Subcutaneous abdominal adipose tissue (tissue), 5 donors: ENCODE data around the gene CLIC4.
"Not testable (repeated sequence)": the region's sequence is repeated elsewhere in the genome, so short reads cannot be mapped to it uniquely, and the experiment has no call there.

ENCODE experiments used
- H3K27ac ChIP-seq: one replicate; pipeline ENCODE4 v1.7.0; 2013; ENCODE audit warnings: low read depth, mild to moderate bottlenecking, inconsistent platforms, low read length, moderate library complexity
- H3K27me3 ChIP-seq, 5 donors: one replicate each; pipeline ENCODE4 v1.7.0; 2013; ENCODE audit warnings: low read length in 5 of 5, inconsistent platforms in 1 of 5; ENCODE audit not compliant: control insufficient read depth in 5 of 5, insufficient read depth in 4 of 5
- H3K36me3 ChIP-seq, 5 donors: one replicate each; pipeline ENCODE4 v1.7.0; 2013; ENCODE audit warnings: low read length in 5 of 5; ENCODE audit not compliant: control insufficient read depth in 5 of 5, insufficient read depth in 5 of 5
- H3K4me1 ChIP-seq, 5 donors: one replicate each; pipeline ENCODE4 v1.7.0; 2013; ENCODE audit warnings: low read length in 5 of 5, mild to moderate bottlenecking in 3 of 5, moderate library complexity in 1 of 5; ENCODE audit not compliant: control insufficient read depth in 5 of 5, insufficient read depth in 5 of 5
- H3K4me3 ChIP-seq, 5 donors: one replicate each; pipeline ENCODE4 v1.7.0; 2013; ENCODE audit warnings: low read length in 5 of 5, low read depth in 1 of 5
- H3K9ac ChIP-seq, 5 donors: one replicate each; pipeline ENCODE4 v1.7.0; 2013; ENCODE audit warnings: low read length in 5 of 5, mild to moderate bottlenecking in 4 of 5, moderate library complexity in 3 of 5
- H3K9me3 ChIP-seq, 5 donors: one replicate each; pipeline ENCODE4 v1.7.0; 2013; ENCODE audit warnings: low read length in 5 of 5; ENCODE audit not compliant: control insufficient read depth in 5 of 5
- donor health status: healthy.
- donor health status: healthy.
- donor health status: healthy.
- donor health status: healthy.
- donor health status: healthy.

CLIC4 gene

DNA sequence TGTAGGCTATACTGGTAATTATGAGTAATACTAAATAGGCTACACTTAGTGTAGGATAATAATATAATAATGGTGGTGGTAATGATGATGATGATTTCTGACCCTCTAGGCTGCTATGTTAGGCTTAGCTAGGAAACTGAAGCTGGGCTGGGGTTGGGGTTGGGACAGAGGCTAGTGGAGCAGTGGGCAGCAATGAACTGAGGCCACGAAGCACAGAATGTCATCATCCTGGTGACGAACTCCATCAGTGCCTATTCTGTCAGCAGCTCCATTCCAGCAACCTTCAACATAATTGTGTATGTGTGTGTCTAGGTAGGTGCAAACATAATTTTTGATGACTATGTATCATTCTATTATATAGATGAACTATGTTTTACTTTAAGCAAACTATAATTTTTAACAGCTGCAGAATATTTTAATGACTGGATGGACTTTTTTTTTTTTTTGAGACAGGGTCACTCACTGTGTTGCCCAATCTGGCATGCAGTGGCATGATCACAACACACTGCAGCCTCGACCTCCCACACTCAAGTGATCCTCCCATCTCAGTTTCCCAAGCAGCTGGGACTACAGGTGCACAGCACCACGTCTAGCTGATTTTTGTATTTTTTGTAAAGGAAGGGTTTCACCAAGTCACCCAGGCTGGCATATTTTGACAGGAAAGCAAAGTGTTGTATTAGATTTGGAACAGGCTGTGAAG, 12.9 kb upstream of the CLIC4 start:
- peaks cover 8 to 36% (median 34%) of the 10 kb centered on the region in 5 donors for H3K4me1 ChIP-seq
- no peak overlapping the region for H3K27ac ChIP-seq
- no peak overlapping the region for H3K4me3 ChIP-seq
- H3K9ac ChIP-seq = no peak overlapping the region
- no peaks in the 10 kb centered on the region for H3K9me3 ChIP-seq
- no peaks in the 10 kb centered on the region for H3K27me3 ChIP-seq
- no peaks in the 10 kb centered on the region for H3K36me3 ChIP-seq

- H3K27ac ChIP-seq, H3K27me3 ChIP-seq, H3K9me3 ChIP-seq, H3K9ac ChIP-seq, H3K4me3 ChIP-seq, H3K36me3 ChIP-seq: not testable (repeated sequence)
- peaks cover 8 to 30% (median 27%) of the 10 kb centered on the region in 5 donors for H3K4me1 ChIP-seq
These were observed 11.9 kb upstream of the CLIC4 start for GRCh38 chr1:24733342-24733741.

GRCh38 chr1:24735156-24735508, 10.1 kb upstream of the CLIC4 start:
- Histone ChIP-seq H3K27ac (peak overlapping the region; percentile 50), H3K36me3 (no peaks in the 10 kb centered on the region), H3K9me3 (no peaks in the 10 kb centered on the region), H3K4me3 (no peak overlapping the region), H3K9ac (no peak overlapping the region), H3K27me3 (no peaks in the 10 kb centered on the region), H3K4me1 (peaks cover 8 to 30% (median 27%) of the 10 kb centered on the region in 5 donors)

GRCh38 chr1:24735509-24736375, 9.5 kb upstream of the CLIC4 start:
- H3K36me3 ChIP-seq = no peaks in the 10 kb centered on the region
- no peaks in the 10 kb centered on the region for H3K27me3 ChIP-seq
- peak overlapping the region; percentile 50 for H3K27ac ChIP-seq
- H3K4me3 ChIP-seq = peak overlapping the region; percentile 6 to 54 (median 42)
- H3K9ac ChIP-seq = peak overlapping the region in 1 of 5 donors; percentile 7
- no peaks in the 10 kb centered on the region for H3K9me3 ChIP-seq
- peaks cover 4 to 25% (median 22%) of the 10 kb centered on the region in 5 donors for H3K4me1 ChIP-seq

- no peak overlapping the region for H3K4me3 ChIP-seq
- H3K9ac ChIP-seq = no peak overlapping the region
- no peak overlapping the region for H3K27ac ChIP-seq
- H3K9me3 ChIP-seq = no peaks in the 10 kb centered on the region
- H3K36me3 ChIP-seq = no peaks in the 10 kb centered on the region
- H3K4me1 ChIP-seq = peaks cover 6 to 24% (median 21%) of the 10 kb centered on the region in 5 donors
- no peaks in the 10 kb centered on the region for H3K27me3 ChIP-seq
These were observed 7.7 kb upstream of the CLIC4 start for GRCh38 chr1:24737368-24738117.

- Histone ChIP-seq H3K27me3 (no peaks in the 10 kb centered on the region), H3K36me3 (no peaks in the 10 kb centered on the region), H3K4me3 (no peak overlapping the region), H3K9ac (no peak overlapping the region), H3K9me3 (no peaks in the 10 kb centered on the region), H3K4me1 (peaks cover 8 to 38% (median 32%) of the 10 kb centered on the region in 5 donors), H3K27ac (no peak overlapping the region)
These were observed 6.0 kb upstream of the CLIC4 start for GRCh38 chr1:24739241-24739640.

GRCh38 chr1:24742090-24742938, 2.9 kb upstream of the CLIC4 start:
- peak overlapping the region; percentile 89 for H3K27ac ChIP-seq

DNA sequence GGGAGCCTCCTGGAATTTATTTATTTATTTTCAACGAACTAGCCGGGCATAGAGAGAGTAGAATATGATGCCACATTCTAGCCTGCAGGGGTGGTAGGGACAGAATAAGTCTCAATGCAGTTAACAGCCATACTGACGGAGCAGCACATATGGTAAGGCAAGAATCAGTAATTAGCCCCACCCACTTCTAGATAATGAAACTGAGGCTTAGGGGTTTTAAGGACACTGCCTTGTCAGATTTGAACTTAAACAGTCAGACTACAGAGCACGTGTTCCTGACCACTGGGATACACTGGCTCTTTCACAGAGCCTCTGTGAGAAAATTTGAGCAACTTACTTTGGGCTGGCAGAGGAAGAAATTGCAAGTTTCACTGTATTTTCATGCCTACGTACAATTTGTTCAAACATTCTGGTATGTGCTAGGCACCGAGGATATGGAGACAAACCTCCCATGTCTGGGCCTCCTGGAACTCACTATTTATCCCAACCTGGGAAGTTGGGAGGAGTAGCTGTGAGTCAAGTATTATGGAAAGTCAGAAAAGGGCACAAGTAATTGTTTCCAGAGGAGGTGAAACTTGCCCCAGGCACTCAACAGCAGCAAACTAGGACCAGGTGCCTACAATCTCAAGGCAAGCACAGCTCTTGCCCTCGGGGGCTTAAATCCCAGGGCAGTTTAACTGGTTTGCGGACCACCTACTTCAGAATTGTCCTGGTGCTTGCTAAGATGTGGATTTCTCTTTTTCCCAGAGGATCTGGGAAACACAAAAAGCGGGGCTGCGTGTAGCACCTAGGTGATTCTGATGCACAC, 1.6 kb upstream of the CLIC4 start:
- Histone ChIP-seq H3K27me3 (no peaks in the 10 kb centered on the region), H3K27ac (peak overlapping the region; percentile 89), H3K4me3 (peak overlapping the region in 2 of 5 donors; percentile 1 to 27), H3K36me3 (no peaks in the 10 kb centered on the region), H3K9me3 (no peaks in the 10 kb centered on the region), H3K9ac (peak overlapping the region in 3 of 5 donors; percentile 28 to 48 (median 39)), H3K4me1 (peaks cover 4 to 43% (median 27%) of the 10 kb centered on the region in 5 donors)

More at GRCh38 chr1:24742090-24742938, 2.9 kb upstream of the CLIC4 start:
- no peaks in the 10 kb centered on the region for H3K9me3 ChIP-seq
- no peaks in the 10 kb centered on the region for H3K36me3 ChIP-seq
- H3K4me1 ChIP-seq = peaks cover 4 to 30% (median 19%) of the 10 kb centered on the region in 5 donors
- no peak overlapping the region for H3K4me3 ChIP-seq
- H3K27me3 ChIP-seq = no peaks in the 10 kb centered on the region
- H3K9ac ChIP-seq = no peak overlapping the region
